SU-DHL-6 (cell line): ENCODE results near the gene GAL3ST3.
"Not testable (repeated sequence)": the region's sequence is repeated elsewhere in the genome, so short reads cannot be mapped to it uniquely, and the experiment has no call there.

ENCODE experiments used
- H2AFZ ChIP-seq: fragments of 200-600 bp; sonication (generic); 2 replicates; pipeline ENCODE4 v1.6.1; 2014; ENCODE audit warnings: low read depth, mild to moderate bottlenecking, moderate library complexity, mixed read lengths, antibody characterized with exemption, low read length; ENCODE audit not compliant: severe bottlenecking
- H3F3A ChIP-seq: fragments of 200-600 bp; shearing (Covaris generic); 2 replicates; pipeline ENCODE4 v1.6.0; 2016; ENCODE audit warnings: antibody characterized with exemption, mild to moderate bottlenecking; ENCODE audit not compliant: insufficient read depth
- H3K27ac ChIP-seq: fragments of 200-600 bp; sonication (generic); 2 replicates; pipeline ENCODE4 v1.5.1; 2016; ENCODE audit warnings: low read depth, mild to moderate bottlenecking, low read length, moderate library complexity, mixed read lengths
- H3K27me3 ChIP-seq: fragments of 200-600 bp; sonication (generic), shearing (Covaris generic); 2 replicates; pipeline ENCODE4 v1.6.0; 2014; ENCODE audit warnings: mild to moderate bottlenecking, low read length
- H3K36me3 ChIP-seq: fragments of 200-600 bp; sonication (generic); 2 replicates; pipeline ENCODE4 v1.6.1; 2014; ENCODE audit warnings: mild to moderate bottlenecking, low read length, mixed read lengths
- H3K4me2 ChIP-seq: fragments of 300-600, 200-600 bp; shearing (Covaris generic), sonication (generic); 2 replicates; pipeline ENCODE4 v1.6.0; 2014; ENCODE audit warnings: low read length, low read depth, mild to moderate bottlenecking; ENCODE audit not compliant: poor library complexity, severe bottlenecking
- H3K4me3 ChIP-seq: fragments of 200-600 bp; sonication (generic); 2 replicates; pipeline ENCODE4 v1.5.1; 2014; ENCODE audit warnings: antibody characterized with exemption, low read length, mild to moderate bottlenecking, mixed read lengths; ENCODE audit not compliant: insufficient read depth, poor library complexity, severe bottlenecking
- H3K79me2 ChIP-seq: fragments of 200-600 bp; sonication (generic); 2 replicates; pipeline ENCODE4 v1.6.1; 2014; ENCODE audit warnings: mild to moderate bottlenecking, low read length, moderate library complexity; ENCODE audit not compliant: insufficient read depth
- H3K9ac ChIP-seq: fragments of 200-600 bp; sonication (generic); 2 replicates; pipeline ENCODE4 v1.7.0; 2014; ENCODE audit warnings: mild to moderate bottlenecking, low read length
- H3K9me2 ChIP-seq: fragments of 200-600 bp; sonication (generic); replicated peaks from 2 replicates; pipeline ENCODE4 v1.6.1; 2014; ENCODE audit warnings: low read length; ENCODE audit not compliant: insufficient read depth
- H3K9me3 ChIP-seq: fragments of 200-600 bp; sonication (generic); 2 replicates; pipeline ENCODE4 v1.6.1; 2014; ENCODE audit warnings: low read length, mixed read lengths; ENCODE audit not compliant: insufficient read depth
- H4K20me1 ChIP-seq: fragments of 200-600 bp; sonication (generic); 2 replicates; pipeline ENCODE4 v1.6.1; 2014; ENCODE audit warnings: low read depth, mild to moderate bottlenecking, antibody characterized with exemption, low read length, moderate library complexity, mixed read lengths
- EZH2phosphoT487 ChIP-seq: fragments of 200-600 bp; sonication (generic), shearing (Covaris generic); conservative IDR thresholded peaks from 2 replicates; pipeline ENCODE4 v1.6.1; 2018; ENCODE audit warnings: mild to moderate bottlenecking, antibody characterized with exemption, low read length, moderate library complexity, mixed read lengths
- TF ChIP-seq, protein P1 (sequence below): fragments of 200-600 bp; sonication (generic); IDR thresholded peaks from one replicate; pipeline ENCODE4 v1.5.1; 2017; ENCODE audit warnings: antibody characterized with exemption, mild to moderate bottlenecking, low read length, moderate library complexity; ENCODE audit not compliant: insufficient read depth, poor library complexity, severe bottlenecking

The GAL3ST3 gene

GRCh38 chr11:66011785-66012303, 37.1 kb downstream of the GAL3ST3 start, which contains the start of gene CST6:
TSS of gene CST6 (plus strand) at chr11:66012008. CDS start at chr11:66012045, 37 bp downstream.
- TF ChIP-seq, protein P1, sequence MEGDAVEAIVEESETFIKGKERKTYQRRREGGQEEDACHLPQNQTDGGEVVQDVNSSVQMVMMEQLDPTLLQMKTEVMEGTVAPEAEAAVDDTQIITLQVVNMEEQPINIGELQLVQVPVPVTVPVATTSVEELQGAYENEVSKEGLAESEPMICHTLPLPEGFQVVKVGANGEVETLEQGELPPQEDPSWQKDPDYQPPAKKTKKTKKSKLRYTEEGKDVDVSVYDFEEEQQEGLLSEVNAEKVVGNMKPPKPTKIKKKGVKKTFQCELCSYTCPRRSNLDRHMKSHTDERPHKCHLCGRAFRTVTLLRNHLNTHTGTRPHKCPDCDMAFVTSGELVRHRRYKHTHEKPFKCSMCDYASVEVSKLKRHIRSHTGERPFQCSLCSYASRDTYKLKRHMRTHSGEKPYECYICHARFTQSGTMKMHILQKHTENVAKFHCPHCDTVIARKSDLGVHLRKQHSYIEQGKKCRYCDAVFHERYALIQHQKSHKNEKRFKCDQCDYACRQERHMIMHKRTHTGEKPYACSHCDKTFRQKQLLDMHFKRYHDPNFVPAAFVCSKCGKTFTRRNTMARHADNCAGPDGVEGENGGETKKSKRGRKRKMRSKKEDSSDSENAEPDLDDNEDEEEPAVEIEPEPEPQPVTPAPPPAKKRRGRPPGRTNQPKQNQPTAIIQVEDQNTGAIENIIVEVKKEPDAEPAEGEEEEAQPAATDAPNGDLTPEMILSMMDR, result no peak
- TF ChIP-seq EZH2phosphoT487, result no peak
- Histone ChIP-seq H3K36me3 (no peaks in the 10 kb centered on the region), H3K27ac (no peak within 1 kb of the TSS), H3K27me3 (no peaks in the 10 kb centered on the region), H3K9me2 (no peaks in the 10 kb centered on the region), H3K9ac (no peak within 1 kb of the TSS), H4K20me1 (no peaks in the 10 kb centered on the region), H3K4me2 (no peak within 1 kb of the TSS), H3F3A (no peaks in the 10 kb centered on the region), H3K79me2 (no peaks in the 10 kb centered on the region), H3K4me3 (no peak within 1 kb of the TSS), H3K9me3 (no peaks in the 10 kb centered on the region), H2AFZ (no peak within 1 kb of the TSS)

DNA sequence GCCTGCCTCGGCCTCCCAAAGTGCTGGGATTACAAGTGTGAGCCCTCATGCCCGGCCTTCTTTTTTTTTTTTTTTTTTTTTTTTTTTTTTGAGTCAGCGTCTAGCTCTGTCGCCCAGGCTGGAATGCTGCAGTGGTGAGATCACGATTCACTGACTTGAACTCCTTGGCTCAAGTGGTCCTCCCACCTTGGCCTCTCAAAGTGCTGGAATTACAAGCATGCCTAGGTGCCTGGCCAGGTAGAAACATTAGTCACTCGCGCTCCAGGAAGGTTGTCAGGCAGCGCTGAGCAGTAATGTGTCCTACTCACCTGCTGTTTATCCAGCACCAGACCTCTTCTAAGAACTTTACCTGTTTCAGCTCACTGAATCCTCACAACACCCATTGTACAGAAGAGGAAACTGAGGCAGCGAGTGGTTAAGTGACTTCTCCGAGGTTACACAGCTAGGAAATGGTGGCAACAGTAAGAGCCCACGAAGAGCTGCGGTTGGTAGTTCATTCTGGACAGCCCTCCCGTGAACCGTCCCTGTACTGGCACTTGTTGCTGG, 37.6 kb downstream of the GAL3ST3 start:
- no peaks in the 10 kb centered on the region for H3K9me2 ChIP-seq
- H3K9ac ChIP-seq, result no peak overlapping the region
- no peaks in the 10 kb centered on the region for H3K27me3 ChIP-seq
- H3K36me3 ChIP-seq, result no peaks in the 10 kb centered on the region
- no peaks in the 10 kb centered on the region for H3K9me3 ChIP-seq
- no peaks in the 10 kb centered on the region for H3F3A ChIP-seq
- no peaks in the 10 kb centered on the region for H4K20me1 ChIP-seq
- no peaks in the 10 kb centered on the region for H3K79me2 ChIP-seq
- H3K4me3 ChIP-seq, result no peak overlapping the region
- H3K27ac ChIP-seq, result no peak overlapping the region
- no peak overlapping the region for H3K4me2 ChIP-seq
- no peak overlapping the region for H2AFZ ChIP-seq
- TF ChIP-seq, protein P1, result no peak
- no peak for TF ChIP-seq EZH2phosphoT487

DNA sequence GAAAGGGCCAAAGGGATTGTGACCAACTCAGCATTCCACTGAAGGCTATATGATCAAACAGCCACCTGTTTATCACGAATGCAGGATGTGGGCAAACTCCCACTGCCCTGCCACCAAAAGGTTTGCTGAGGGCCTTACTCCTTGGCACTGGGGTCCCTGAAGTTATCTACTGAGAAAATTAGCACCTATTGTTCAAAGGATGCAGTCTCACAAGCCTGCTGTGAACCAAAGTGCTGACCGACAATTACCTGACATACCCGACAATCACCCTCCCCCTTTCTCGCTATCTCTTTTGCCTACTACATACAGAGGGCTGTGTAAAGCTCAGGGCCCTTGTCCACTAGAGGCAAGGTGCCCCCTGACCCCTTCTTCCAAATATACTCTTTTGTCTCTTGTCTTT, 38.9 kb downstream of the GAL3ST3 start:
- not testable (repeated sequence) for H3K27me3 ChIP-seq, H2AFZ ChIP-seq, H3K9ac ChIP-seq, H3K36me3 ChIP-seq, H4K20me1 ChIP-seq, H3K4me2 ChIP-seq, H3K9me3 ChIP-seq, H3K79me2 ChIP-seq, H3F3A ChIP-seq, H3K4me3 ChIP-seq, H3K9me2 ChIP-seq, H3K27ac ChIP-seq

GRCh38 chr11:66008468-66009101, 40.4 kb downstream of the GAL3ST3 start:
- Histone ChIP-seq H3K36me3 (no peaks in the 10 kb centered on the region), H3K9me2 (no peaks in the 10 kb centered on the region), H3K27me3 (no peaks in the 10 kb centered on the region), H3K4me3 (no peak overlapping the region), H3K27ac (no peak overlapping the region), H3K9ac (no peak overlapping the region), H3K9me3 (no peaks in the 10 kb centered on the region), H3F3A (peaks cover 4% of the 10 kb centered on the region; the same call in 1 of the 2 replicates), H2AFZ (no peak overlapping the region), H4K20me1 (no peaks in the 10 kb centered on the region), H3K4me2 (no peak overlapping the region), H3K79me2 (peaks cover under 1% of the 10 kb centered on the region; the same call in 1 of the 2 replicates)
- TF ChIP-seq, protein P1, result no peak
- TF ChIP-seq EZH2phosphoT487, result no peak
